ENCODE measurements around the gene TOM1L2.

Gene TOM1L2

DNA sequence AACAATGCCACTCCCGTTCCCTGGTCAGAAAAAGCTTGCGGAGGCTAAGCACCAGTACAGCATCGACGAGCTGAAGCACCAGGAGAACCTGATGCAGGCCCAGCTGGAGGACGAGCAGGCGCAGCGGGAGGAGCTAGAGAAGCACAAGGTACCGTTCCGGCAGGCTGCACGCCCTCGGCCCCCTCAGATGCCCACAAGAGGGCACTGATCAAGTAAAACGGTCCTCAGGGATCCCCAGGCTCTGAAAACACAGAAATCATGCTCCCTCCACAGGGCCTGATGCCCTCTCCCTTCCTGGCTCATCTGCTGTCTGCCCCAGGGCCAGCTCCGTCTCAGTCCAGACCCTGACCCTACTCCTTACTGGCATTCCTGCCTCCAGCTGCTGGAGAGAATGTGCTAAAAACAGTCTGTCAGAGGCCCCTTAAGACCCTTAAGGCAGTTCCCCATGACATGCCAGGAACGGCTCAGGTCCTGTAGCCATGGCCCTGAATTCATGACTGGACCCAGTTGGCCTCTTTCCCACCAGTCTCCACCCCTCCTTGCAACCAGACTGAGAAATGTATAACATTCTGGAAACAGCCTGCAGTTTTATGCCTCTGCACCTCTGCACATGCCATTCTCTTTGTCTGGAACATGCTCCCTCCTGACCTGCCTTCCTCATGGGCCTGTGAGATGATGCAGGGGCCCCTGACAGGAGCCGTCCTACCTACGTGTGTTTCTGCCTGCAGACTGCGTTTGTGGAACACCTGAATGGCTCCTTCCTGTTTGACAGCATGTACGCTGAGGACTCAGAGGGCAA, 22.3 kb upstream of the TOM1L2 start:
- DNase-seq: peak; percentile 79

- DNase-seq: no peak
Measured at GRCh38 chr17:17993852-17994251, 21.7 kb upstream of the TOM1L2 start.

DNA sequence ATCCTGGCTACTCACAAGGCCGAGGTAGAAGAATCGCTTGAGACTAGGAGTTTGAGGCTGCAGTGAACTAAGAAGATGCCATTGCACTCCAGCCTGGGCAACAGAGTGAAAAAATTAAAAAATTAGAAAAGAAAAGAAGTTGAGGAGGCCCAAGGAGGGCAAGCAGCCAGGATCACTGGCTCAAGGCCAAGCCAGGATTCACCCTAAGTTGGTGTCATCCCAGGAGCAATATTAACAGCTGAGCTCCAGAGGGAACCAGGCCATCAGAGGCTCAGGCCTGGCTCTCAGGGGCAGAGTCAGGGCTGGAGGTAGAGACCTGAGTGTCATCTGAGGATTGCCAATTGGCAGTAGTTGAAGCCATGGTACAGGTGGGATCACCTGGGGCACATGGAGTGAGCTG, 21.2 kb upstream of the TOM1L2 start:
- no peak for DNase-seq

DNA sequence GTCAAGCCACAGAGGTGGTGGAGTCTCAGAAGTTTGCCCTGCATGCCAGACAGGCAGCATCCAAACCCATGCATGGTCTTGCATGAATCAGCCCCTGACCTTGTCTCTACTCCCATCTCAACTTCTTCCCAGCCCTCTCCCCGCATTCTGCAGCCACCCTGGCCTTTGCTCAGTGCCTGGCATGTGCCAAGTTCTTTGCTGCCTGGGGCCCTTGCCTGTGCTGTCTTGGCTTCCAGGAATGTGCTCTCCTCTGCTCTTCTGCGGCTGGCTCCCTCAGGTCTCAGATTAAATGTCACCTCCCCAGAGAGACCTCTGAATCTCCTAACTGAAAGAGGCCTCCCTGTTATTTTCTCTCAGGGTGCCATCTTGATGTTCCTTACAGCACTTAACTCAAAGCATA, 18.1 kb upstream of the TOM1L2 start:
- DNase-seq: no peak

DNA sequence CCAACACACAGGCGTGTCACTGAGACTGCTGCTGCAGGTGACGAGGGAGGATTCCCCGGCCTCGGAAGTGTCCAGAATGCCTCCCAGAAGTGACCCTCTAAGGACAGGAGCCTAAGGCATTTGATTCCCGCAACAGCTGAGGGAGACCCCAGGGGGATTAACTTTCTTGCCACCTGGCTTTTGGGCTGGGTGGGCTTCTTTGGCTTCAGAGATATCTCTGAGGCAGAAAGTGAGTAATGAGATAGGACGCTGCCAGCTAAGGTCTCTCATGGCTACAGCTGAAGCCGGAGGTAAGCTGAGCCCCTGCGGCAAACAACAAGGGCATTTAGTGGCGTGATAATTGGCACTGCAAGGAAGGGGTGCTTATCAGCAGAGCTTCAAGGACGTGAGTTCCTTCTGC, 17.4 kb upstream of the TOM1L2 start:
- no peak for DNase-seq

DNA sequence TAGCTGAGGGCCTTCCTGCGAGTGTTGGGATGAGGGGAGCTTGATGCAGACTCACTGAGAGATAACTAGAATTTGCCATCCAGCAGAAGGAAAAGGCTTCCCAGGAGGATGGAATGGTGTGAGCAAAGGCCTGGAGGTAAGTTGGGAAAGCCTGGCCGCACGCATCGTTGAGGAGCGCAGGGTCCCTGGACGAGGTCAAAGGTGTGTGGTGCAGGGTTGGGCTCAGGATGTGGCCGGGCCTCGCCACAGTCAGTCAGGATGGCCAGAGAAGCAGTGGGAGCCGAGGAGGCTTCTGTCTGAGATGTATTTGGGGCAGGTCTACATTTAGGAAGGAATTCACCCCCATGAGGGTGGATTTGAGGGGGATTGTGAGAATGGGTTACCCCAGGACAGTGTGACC, 16.9 kb upstream of the TOM1L2 start:
- no peak for DNase-seq

- no peak for DNase-seq
Measured at GRCh38 chr17:17988427-17988945, 16.3 kb upstream of the TOM1L2 start.

GRCh38 chr17:17987901-17988300, 15.7 kb upstream of the TOM1L2 start:
- DNase-seq: no peak

- no peak for DNase-seq
Measured at GRCh38 chr17:17987187-17987896, 15.1 kb upstream of the TOM1L2 start.

- peak; percentile 22 for DNase-seq
Measured at GRCh38 chr17:17985555-17985954, 13.4 kb upstream of the TOM1L2 start.

- DNase-seq: no peak
Measured at GRCh38 chr17:17985153-17985552, 13.0 kb upstream of the TOM1L2 start.

DNA sequence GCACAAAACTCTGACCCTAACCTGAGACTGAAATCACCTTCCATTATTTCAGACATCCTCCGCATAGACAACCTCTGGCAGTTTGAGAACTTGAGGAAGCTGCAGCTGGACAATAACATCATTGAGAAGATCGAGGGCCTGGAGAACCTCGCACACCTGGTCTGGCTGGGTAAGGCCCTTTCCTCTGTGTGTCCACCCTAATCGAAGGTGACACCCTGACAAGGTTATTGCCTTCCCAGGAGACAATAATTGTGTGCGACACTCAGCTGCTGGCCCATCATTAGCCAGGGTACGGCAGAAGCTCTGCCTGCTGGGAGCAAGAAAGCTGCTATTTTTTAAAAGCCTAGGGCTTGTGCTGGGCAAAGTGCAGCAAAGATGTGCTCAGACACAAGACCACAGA, 11.6 kb upstream of the TOM1L2 start:
- DNase-seq: no peak

- no peak for DNase-seq
Measured at GRCh38 chr17:17983376-17983775, 11.2 kb upstream of the TOM1L2 start.

DNA sequence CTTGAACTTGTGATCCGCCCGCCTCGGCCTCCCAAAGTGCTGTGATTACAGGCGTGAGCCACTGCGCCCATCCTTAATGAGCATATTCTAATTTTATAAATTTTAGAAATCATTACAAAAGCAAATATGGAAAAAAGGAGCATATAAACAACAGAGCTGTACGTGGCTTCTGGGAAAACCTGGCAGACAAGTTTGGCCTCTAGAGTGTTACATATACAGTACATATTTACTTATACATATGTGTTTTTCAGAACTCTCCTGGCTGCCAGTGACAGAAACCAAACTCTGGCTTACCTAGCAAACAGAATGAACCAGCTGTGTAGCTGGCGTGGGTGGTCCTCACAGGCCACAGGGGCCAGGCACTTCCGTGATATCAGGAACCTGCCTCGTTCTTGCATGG, 10.6 kb upstream of the TOM1L2 start:
- DNase-seq: no peak

GRCh38 chr17:17981330-17981729, 9.1 kb upstream of the TOM1L2 start:
- DNase-seq: no peak

- no peak for DNase-seq
Measured at GRCh38 chr17:17979778-17980177, 7.6 kb upstream of the TOM1L2 start.

DNA sequence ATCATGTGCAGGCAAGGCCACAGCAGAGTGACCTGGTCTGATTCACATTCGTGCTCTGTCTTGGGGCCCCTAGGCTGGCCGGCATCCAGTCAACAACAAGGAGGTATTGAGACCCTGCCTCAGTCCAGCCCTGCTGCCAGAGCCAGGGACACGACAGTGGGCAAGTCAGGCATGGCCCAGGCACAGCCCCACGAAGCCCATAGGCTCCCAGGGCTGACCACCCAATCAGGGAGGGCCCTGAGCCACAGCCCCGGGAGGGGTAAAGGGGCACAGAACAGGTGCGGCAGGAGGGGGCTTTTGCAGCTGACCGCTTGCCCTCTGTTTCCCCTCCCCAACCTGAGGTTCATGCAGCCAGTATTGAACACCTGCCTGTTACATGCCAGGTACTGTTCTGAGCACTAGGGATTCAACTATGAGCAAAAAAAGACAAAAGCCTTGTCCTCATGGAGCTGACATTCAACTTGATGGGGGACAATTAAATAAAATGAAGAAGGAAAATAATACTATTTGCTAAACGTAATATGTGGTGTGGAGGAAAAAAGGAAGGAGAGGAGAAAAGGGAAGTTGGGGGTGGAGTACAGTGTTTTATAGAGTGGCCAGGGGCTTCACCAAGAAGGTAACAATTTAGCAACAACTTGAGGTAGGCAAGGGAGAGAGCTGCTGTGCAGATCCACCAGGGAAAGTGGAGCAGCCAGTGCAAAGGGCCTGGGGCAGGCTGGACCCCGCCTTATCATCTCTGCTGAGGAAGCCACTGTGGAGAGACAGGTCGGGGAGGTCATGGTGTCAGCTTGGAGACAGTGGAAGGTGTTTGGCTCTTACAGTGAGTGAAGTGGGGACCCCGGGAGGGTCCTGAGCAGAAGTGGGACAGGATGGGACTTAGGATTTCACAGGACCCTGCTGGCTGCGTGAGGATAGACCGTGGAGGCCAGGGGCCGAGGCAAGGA, 6.6 kb upstream of the TOM1L2 start:
- no peak for DNase-seq

DNA sequence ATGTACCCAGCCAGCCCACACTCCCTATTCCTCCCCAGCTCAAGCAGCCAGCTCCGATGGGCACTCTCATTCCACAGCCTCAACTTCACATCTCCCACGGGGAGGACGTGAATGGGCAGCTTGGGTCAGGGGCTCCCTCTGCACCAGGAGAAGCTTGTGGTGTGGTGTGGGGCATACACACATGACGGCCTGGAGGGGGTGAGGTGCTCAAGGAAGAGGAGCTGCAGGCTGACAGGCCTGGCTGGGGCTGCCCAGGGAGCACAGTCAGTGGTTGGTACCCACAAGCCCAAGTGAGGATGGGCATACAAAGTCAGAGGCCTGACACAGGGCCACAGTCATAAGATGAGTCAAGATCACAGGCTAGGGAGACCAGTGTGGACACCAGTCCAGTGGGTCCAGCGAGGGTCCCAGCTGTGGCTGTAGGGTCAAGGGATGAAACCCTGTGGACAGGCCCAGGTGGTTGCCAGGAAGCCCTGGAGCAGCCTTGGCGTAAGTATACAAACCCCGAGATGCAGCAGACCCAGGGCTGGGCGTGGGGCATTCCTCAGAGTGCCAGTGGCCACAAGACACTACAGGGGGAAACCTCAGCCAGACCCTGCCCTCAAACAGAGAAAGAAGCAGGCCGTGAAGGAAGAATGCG, 4.9 kb upstream of the TOM1L2 start:
- DNase-seq: no peak

DNA sequence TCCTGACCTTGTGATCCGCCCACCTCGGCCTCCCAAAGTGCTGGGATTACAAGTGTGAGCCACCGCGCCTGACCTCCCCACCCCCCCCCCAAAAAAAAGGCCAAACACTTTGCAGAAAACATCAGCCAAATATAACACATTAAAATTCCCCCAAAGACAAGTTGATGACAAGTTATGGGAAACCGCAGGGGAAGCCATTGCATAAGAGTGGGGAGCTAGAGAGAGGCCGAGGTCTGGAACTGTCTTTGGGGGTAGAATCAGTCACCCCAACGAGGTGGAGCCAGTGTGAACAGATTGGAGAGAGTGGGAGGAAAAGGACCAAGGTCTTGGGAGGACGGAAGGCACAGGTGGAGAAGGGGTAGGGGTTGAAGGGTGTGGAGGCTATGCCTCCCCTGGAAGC, 3.2 kb upstream of the TOM1L2 start:
- no peak for DNase-seq

GRCh38 chr17:17972952-17973254, 703 bp upstream of the TOM1L2 start:
- no peak for DNase-seq

DNA sequence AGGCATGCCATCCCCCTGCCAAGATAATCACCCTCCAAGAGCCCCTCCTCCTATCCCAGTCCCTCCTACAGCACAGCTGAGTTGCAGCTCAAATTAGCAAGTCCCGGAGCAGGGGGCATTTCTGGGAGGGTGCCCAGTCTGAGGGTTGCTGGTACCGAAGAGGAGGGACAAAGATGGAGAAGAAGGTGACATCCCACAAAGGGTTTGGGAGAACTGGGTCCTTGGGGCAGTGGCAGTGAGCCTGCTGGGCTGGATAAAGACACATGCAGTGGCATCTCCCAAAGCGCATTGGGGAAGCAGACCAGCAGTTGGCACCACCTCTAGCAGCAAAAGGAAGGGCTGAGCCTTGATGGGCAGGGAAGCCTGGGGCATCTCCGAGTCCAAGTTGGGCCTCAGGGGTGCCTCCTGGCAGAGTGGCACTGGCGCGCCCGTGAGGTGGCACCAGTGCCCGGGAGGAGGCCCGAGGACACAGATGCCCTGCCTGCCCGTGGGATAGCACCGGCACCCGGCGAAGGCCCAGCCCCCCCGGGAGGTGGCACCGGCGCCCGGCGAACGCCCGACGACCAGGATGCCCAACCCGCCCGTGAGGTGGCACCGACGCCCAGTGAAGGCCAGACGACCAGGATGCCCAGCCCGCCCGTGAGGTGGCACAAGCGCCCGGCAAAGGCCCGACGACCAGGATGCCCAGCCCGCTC, 622 bp downstream of the TOM1L2 start:
- DNase-seq: no peak

DNA sequence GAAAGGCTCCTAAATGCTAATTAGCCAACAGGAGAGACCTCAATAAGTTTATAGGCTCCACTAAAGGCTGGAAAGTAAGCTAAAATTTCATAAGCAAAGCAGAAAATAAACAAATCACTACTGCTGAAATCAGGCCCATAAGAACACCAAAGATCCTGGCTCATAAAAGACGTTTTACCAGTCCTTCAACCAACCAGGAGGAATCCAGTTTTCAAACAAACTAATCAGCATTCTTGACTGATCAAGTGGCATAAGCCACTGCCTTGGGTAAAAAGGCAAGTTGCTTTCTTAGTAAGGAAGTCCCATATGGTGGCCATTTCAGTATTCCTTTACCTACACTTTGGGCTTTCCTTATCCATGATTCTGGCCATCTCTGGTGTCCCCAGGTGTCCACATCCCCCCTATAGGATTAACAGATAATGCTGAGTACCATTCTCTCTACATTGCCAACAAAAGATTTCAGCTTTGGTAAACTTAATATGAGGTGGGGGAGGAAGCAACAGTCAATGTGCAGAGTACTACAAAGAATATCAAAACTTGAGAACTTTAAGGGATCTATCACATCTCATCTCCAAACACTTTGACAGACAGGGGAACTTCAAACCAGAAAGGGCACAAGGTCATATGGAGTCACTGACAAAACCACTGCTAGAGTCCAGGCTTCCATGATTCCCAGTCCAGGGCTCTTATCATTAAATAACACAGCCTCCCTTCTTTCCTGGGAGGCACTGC, 1.3 kb downstream of the TOM1L2 start:
- DNase-seq: no peak
